GM19463 (cell line): Measurements from ENCODE around the gene HIVEP3.

Source experiments
- ATAC-seq: cut with Tn5 transposase; IDR thresholded peaks from one replicate; pipeline ENCODE4 v1.9.1; 2021; ENCODE audit warnings: mild to moderate bottlenecking, moderate library complexity; ENCODE audit not compliant: unreplicated experiment

Gene HIVEP3

DNA sequence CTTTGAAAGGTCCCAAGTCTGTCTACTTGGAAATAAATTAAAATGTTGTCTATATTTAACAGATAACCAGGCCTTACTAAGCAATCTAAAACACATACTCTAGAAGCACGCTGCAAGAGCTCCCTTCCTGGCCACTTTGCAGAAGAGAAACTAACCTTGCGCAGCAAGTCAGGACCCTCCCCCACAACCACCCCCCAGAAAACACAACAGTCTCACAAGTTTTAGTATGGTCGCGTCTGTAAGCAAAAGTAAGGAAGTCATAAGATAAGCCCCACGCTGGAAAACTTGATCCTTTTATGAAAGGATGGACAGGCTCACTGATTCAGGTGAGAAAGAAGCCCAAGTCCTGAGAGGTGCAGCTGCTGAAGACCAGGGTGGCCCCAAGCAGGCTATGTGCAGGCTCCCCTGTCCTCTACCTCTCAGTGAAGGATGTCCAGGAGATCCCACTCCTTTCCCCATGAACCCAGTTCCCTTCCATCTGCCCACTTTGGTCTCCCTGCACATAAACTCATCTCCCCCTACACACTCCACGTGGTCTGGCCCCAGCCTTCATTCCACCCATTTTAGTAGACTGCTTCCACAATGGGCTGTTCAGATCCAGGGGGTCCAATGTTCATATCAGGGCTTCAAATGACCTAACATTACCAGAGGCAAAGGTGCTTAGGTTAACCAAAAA lies 23.8 kb downstream of the HIVEP3 start:
- no peak for ATAC-seq

DNA sequence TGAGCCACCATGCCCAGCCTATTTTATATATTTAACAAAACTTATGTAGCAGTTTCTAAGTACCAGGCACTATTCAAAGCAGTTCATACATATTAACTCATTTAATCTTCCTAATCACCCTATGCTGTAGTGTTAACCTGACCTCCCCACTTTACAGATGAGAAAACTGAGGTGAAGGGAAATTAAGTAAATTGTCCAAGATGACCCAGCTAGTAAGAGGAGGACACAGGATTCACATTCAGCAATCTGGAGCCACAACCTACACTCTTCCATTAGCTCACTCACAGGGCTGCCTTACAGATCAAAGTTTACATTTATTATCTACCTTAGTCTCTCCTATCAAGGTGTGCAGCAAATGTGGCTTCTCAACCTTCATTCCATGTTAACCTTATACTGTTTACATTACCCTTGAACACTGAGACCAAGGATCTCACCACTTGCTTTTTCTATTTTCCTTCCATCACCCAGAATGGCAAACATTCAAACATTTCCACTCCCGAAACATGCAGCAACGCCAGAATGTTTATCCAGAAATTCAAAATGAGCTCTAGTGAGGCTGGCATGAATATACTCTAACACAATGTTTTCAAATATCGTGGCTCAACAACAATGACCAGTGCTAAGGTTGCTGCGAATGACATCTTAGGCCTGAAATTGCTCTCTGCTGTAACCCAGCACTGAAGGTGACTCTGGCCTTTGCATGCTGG lies 24.5 kb downstream of the HIVEP3 start:
- no peak for ATAC-seq

- ATAC-seq = no peak
These were observed 26.4 kb downstream of the HIVEP3 start for GRCh38 chr1:41892301-41892781.

- ATAC-seq = peak; percentile 76
These were observed 27.4 kb downstream of the HIVEP3 start for GRCh38 chr1:41891199-41891896.

- no peak for ATAC-seq
These were observed 27.9 kb downstream of the HIVEP3 start for GRCh38 chr1:41890825-41891198.

GRCh38 chr1:41889506-41890414 lies 29.0 kb downstream of the HIVEP3 start:
- no peak for ATAC-seq

GRCh38 chr1:41888756-41889155 lies 30.0 kb downstream of the HIVEP3 start:
- no peak for ATAC-seq

- no peak for ATAC-seq
These were observed 31.4 kb downstream of the HIVEP3 start for GRCh38 chr1:41887365-41887764.

DNA sequence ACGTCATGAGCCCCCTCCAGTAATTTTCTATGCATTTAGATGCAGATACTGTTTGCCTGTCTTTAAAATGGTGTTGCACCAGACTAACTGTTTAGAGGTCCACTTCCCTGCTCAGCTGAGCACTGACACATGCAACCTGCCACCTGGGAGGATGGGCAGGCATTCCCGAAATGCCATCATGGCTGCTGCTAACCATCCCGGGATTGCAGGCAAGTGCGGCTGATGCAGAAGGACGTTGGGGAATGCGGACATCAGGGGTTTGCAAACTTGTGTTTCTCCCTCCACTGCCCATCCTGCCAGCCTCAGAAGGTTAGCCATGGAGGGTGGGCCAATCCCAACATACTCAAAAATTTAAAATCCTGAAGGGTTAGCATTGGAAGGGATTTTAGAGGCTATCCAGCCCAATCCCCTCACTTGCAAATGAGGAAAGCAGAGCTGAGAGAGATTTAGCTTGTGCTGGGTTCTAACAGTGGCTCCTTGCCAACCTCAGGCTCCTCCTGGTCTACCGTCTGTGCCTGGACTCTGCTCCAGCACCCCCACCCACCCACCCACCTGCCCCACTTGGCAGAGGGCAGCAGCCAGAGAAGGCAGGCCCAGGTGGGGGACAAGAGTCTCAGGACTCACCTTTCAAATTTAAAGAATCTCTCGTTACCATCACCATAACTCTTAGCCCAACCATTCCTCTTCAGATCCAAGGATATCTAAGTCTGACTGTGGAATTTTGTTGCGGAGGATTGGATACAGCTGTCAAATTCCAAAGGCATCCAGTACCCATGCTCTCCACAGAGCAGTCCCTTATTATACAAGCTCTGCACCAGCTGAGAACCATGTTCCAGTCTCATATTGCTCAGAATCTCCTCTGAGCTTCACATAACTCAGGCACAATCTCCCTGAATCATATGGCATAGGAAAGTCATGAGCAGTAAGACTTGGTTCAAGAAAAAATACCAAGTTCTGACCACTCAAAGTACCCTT lies 34.2 kb downstream of the HIVEP3 start:
- ATAC-seq = no peak

- ATAC-seq = no peak
These were observed 35.2 kb downstream of the HIVEP3 start for GRCh38 chr1:41883507-41883906.

- no peak for ATAC-seq
These were observed 36.2 kb downstream of the HIVEP3 start for GRCh38 chr1:41882486-41882885.

- no peak for ATAC-seq
These were observed 36.6 kb downstream of the HIVEP3 start for GRCh38 chr1:41882068-41882477.

- ATAC-seq = no peak
These were observed 37.5 kb downstream of the HIVEP3 start for GRCh38 chr1:41880950-41881885.

DNA sequence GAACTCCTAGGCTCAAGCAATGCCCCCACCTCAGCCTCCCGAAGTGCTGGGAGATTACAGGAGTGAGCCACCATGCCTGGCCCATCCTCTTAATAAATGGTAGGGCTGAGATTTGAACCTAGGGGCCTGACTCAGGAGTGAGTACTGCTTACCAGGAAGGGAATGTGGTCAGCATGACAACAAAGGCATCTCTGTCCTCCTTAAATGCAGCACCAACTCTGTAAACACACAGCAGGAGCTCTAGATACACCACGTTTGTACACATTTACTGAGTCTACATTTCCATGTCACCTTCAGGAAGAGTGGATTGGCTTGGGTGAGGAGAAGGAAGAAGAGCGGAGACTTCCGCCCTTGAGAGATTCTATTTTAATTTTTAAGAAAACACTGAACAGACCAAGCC lies 38.5 kb downstream of the HIVEP3 start:
- no peak for ATAC-seq

- ATAC-seq = no peak
These were observed 39.1 kb downstream of the HIVEP3 start for GRCh38 chr1:41879617-41880016.

GRCh38 chr1:41878911-41879310 lies 39.8 kb downstream of the HIVEP3 start:
- ATAC-seq = no peak

GRCh38 chr1:41878495-41878894 lies 40.2 kb downstream of the HIVEP3 start:
- ATAC-seq = no peak

DNA sequence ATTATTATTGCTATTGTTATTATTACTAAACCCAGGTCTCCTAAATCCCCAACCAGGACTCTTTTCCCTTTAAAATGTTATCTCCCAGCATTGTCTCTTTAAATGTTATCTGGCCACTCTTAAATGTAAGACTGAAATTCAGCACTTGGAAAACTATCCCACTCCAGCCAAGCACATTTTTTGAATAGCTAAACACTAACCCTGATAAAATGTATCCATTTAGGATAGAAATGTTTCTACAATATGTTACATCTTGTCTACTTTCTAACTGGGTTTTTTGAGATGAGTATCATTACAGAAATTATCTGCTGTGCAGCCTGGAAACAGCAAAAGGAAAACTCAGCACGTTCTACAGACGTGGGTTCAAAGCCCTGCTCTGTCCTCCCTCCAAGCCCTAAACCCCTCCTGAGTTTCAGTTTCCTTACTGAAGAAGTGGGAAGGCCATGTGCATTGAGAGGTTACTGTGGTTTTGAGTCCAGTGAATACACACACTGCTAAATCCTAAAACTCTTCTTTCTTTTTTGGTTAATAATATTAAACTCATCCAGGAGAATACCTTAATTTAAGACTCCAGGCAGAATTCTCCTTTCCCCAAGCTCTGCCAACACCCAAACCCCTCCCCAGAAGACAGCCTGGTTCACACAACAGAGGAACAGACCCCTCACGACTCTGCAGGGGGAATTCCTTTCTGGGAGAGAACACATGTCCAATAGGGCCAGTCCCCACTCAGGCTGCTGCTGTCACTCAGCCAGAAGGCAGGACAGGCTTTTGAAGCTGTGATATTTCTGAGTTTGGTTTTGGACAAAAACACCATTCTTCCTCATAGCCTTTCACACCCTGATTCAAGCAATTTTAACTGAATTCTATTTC lies 41.9 kb downstream of the HIVEP3 start:
- no peak for ATAC-seq
